Dermis microvascular lymphatic vessel endothelial cell (primary cell): ENCODE measurements around the gene FPR2. TPM values are rescaled to one million over a fixed set of nuclear protein-coding genes. Genes with fewer than 3 reads are reported as not detected.
"Not testable (repeated sequence)": the region's sequence is repeated elsewhere in the genome, so short reads cannot be mapped to it uniquely, and the experiment has no call there.

ENCODE experiments used
- DNase-seq, 2 donors: peaks; one replicate each; pipeline versions ENCODE4 v3.0.0 to v3.0.0-alpha.2; 2010; ENCODE audit warnings: low read depth in 2 of 2
- total RNA-seq: library from RNA; depleted of rRNA; stranded (reverse); fragments of >200 nt; gene quantifications from 2 replicates; pipeline ENCODE4 v1.2.1, GENCODE V29; 2014

The FPR2 gene
- total RNA-seq, 1 donor from 2014 or later = not detected

- peak in 1 of 2 donors; percentile 24 for DNase-seq
These were observed 43.8 kb downstream of the FPR2 start for GRCh38 chr19:51804789-51805188.

GRCh38 chr19:51805396-51805795 is 44.4 kb downstream of the FPR2 start:
- DNase-seq = not testable (repeated sequence)

- not testable (repeated sequence) for DNase-seq
These were observed 45.6 kb downstream of the FPR2 start for GRCh38 chr19:51806571-51806970.

- DNase-seq = peak in 1 of 2 donors; percentile 32
These were observed 46.2 kb downstream of the FPR2 start for GRCh38 chr19:51807111-51807701.

- no peak for DNase-seq
These were observed 46.9 kb downstream of the FPR2 start for GRCh38 chr19:51807925-51808324.

GRCh38 chr19:51808333-51808986 is 47.5 kb downstream of the FPR2 start:
- peak; percentile 30 to 56 for DNase-seq

GRCh38 chr19:51809787-51810186 is 48.8 kb downstream of the FPR2 start:
- DNase-seq = peak; percentile 2 to 35

GRCh38 chr19:51810223-51810622 is 49.2 kb downstream of the FPR2 start:
- DNase-seq = peak in 1 of 2 donors; percentile 12

- DNase-seq = no peak
These were observed 50.4 kb downstream of the FPR2 start for GRCh38 chr19:51811344-51811743.

GRCh38 chr19:51815043-51815442 is 54.1 kb downstream of the FPR2 start:
- no peak for DNase-seq

- no peak for DNase-seq
These were observed 55.7 kb downstream of the FPR2 start for GRCh38 chr19:51816711-51817110.

GRCh38 chr19:51820011-51820410 is 59.0 kb downstream of the FPR2 start:
- DNase-seq = no peak

Other genes starting within 250 kb of the FPR2 start
- gene SIGLEC6, start 229.5 kb upstream of the FPR2 start, total RNA-seq = not detected in 2 replicates
- 2.1 and 3.9 TPM in 2 replicates for gene ZNF175, start 189.9 kb upstream of the FPR2 start, total RNA-seq
- not detected in 2 replicates for gene SIGLEC5, start 130.8 kb upstream of the FPR2 start, total RNA-seq
- under 0.01 TPM in 1 of 2 replicates, not detected in the other for gene SIGLEC14, start 114.4 kb upstream of the FPR2 start, total RNA-seq
- gene SPACA6, start 67.8 kb upstream of the FPR2 start, total RNA-seq = 3.5 and 5.6 TPM in 2 replicates
- not detected in 2 replicates for gene HAS1, start 37.2 kb upstream of the FPR2 start, total RNA-seq
- not detected in 2 replicates for gene FPR1, start 9.3 kb upstream of the FPR2 start, total RNA-seq
- gene FPR3, start 34.0 kb downstream of the FPR2 start, total RNA-seq = under 0.01 and 0.13 TPM in 2 replicates
- gene ZNF577, start 126.8 kb downstream of the FPR2 start, total RNA-seq = 1.2 and 3.0 TPM in 2 replicates
- 5.8 and 9.1 TPM in 2 replicates for gene ZNF649, start 143.8 kb downstream of the FPR2 start, total RNA-seq
- gene ZNF613, start 166.3 kb downstream of the FPR2 start, total RNA-seq = 6.9 and 8.1 TPM in 2 replicates
- 7.1 and 8.5 TPM in 2 replicates for gene ZNF350, start 225.7 kb downstream of the FPR2 start, total RNA-seq
- gene ZNF615, start 247.0 kb downstream of the FPR2 start, total RNA-seq = 5.4 and 9.5 TPM in 2 replicates